ENCODE measurements around the gene ZNF212.
"Not testable (repeated sequence)": the region's sequence is repeated elsewhere in the genome, so short reads cannot be mapped to it uniquely, and the experiment has no call there.

ZNF212 gene

DNA sequence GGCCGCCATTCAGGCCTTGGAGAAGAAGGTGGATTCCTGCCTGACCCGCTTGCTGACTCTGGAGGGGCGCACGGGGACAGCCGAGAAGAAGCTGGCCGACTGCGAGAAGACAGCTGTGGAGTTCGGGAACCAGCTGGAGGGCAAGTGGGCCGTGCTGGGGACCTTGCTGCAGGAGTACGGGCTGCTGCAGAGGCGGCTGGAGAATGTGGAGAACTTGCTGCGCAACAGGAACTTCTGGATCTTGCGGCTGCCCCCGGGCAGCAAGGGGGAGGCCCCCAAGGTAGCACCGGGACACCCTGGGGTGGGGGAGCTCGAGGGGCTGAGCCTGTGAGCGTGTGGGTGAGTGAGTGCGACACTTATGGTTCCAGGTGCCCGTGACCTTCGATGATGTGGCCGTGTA, 27.0 kb downstream of the ZNF212 start:
- Histone ChIP-seq H3K36me3 (ENCODE audit: insufficient read depth, insufficient read length, low read length) (peaks cover 57% of the 10 kb centered on the region), H3K4me1 (ENCODE audit: insufficient read depth, insufficient read length) (no peaks in the 10 kb centered on the region), H3K9me3 (ENCODE audit: insufficient read depth, low read length) (no peaks in the 10 kb centered on the region), H3K9ac (ENCODE audit: insufficient read length, low read depth) (no peak overlapping the region), H3K4me3 (ENCODE audit: insufficient read length, low read depth) (no peak overlapping the region), H3K27me3 (ENCODE audit: insufficient read depth, insufficient read length) (no peaks in the 10 kb centered on the region)
- TF ChIP-seq YY1 (IDR thresholded peaks at IDR 0.05; ENCODE audit: insufficient read depth, insufficient read length) (no peak), SUZ12 (IDR thresholded peaks at IDR 0.05; ENCODE audit: extremely low read depth, insufficient read depth, insufficient read length) (no peak), ZNF274 (IDR thresholded peaks at IDR 0.05; ENCODE audit: low read depth, low read length) (no peak)
- DNase-seq (ENCODE audit: low read depth, low spot score): no peak

DNA sequence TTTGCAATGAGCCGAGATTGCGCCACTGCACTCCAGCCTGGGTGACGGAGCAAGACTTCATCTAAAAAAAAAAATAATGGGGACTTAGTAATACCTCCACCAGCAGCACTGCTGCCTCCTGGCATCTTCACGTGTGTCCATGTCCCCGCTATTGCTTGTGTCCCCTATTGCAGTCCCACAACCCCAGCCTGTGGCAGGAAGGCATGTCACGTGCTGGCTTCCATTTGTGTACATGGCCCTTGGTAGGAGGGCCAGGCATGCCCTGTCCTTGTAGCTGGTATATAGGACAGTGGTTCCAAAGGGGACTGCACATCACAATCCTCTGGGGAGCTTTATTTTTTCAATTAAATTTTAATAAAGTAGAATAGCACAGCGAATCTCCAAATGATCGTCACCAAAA, 28.3 kb downstream of the ZNF212 start:
- Histone ChIP-seq H3K36me3 (ENCODE audit: insufficient read depth, insufficient read length, low read length) (peaks cover 57% of the 10 kb centered on the region), H3K9ac (ENCODE audit: insufficient read length, low read depth) (no peak overlapping the region), H3K4me3 (ENCODE audit: insufficient read length, low read depth) (no peak overlapping the region), H3K27me3 (ENCODE audit: insufficient read depth, insufficient read length) (no peaks in the 10 kb centered on the region), H3K9me3 (ENCODE audit: insufficient read depth, low read length) (no peaks in the 10 kb centered on the region), H3K4me1 (ENCODE audit: insufficient read depth, insufficient read length) (no peaks in the 10 kb centered on the region)
- TF ChIP-seq YY1 (IDR thresholded peaks at IDR 0.05; ENCODE audit: insufficient read depth, insufficient read length) (no peak), SUZ12 (IDR thresholded peaks at IDR 0.05; ENCODE audit: extremely low read depth, insufficient read depth, insufficient read length) (no peak), ZNF274 (IDR thresholded peaks at IDR 0.05; ENCODE audit: low read depth, low read length) (no peak)
- DNase-seq (ENCODE audit: low read depth, low spot score): no peak

DNA sequence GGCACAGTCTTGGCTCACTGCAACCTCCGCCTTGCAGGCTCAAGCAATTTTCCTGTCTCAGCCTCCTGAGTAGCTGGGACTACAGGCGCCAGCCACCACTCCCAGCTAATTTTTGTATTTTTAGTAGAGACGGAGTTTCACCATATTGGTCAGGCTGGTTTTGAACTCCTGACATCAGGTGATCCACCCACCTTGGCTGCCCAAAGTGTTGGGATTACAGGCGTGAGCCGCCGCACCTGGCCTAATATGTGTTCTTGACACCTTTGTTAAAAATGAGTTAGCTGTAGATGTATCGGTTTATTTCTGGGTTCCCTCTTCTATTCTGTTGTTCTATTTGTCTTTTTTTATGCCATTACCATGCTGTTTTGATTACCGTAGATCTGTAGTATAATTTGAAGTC, 35.0 kb downstream of the ZNF212 start:
- H3K9ac ChIP-seq (ENCODE audit: insufficient read length, low read depth); H3K4me3 ChIP-seq (ENCODE audit: insufficient read length, low read depth); H3K27me3 ChIP-seq (ENCODE audit: insufficient read depth, insufficient read length); H3K4me1 ChIP-seq (ENCODE audit: insufficient read depth, insufficient read length); H3K9me3 ChIP-seq (ENCODE audit: insufficient read depth, low read length); DNase-seq (ENCODE audit: low read depth, low spot score): not testable (repeated sequence)
- H3K36me3 ChIP-seq (ENCODE audit: insufficient read depth, insufficient read length, low read length): peaks cover 41% of the 10 kb centered on the region

DNA sequence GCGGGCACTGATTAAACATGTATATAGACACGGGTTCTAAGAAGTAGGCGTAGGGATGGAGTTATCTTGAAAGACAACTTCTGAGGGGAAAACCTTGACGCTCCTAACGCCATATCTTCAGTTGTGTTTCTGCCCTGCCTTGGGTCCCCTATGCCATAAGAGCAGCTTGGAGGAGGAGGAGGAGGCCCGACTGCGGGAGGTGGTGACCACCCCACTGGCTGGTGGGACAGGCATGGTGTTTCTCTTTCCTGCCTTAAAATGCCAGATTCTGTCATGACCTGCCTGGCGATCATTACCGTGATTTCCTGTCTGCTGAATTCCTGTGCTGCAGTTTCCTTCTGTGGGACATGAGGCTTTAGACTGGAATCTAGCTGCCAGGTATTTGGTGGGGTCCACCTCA, 38.4 kb downstream of the ZNF212 start:
- Histone ChIP-seq H3K9me3 (ENCODE audit: insufficient read depth, low read length) (no peaks in the 10 kb centered on the region), H3K9ac (ENCODE audit: insufficient read length, low read depth) (no peak overlapping the region), H3K36me3 (ENCODE audit: insufficient read depth, insufficient read length, low read length) (peaks cover 50% of the 10 kb centered on the region), H3K4me3 (ENCODE audit: insufficient read length, low read depth) (no peak overlapping the region), H3K27me3 (ENCODE audit: insufficient read depth, insufficient read length) (no peaks in the 10 kb centered on the region), H3K4me1 (ENCODE audit: insufficient read depth, insufficient read length) (no peaks in the 10 kb centered on the region)
- TF ChIP-seq ZNF274 (IDR thresholded peaks at IDR 0.05; ENCODE audit: low read depth, low read length) (no peak), SUZ12 (IDR thresholded peaks at IDR 0.05; ENCODE audit: extremely low read depth, insufficient read depth, insufficient read length) (no peak), YY1 (IDR thresholded peaks at IDR 0.05; ENCODE audit: insufficient read depth, insufficient read length) (no peak)
- no peak for DNase-seq (ENCODE audit: low read depth, low spot score)

DNA sequence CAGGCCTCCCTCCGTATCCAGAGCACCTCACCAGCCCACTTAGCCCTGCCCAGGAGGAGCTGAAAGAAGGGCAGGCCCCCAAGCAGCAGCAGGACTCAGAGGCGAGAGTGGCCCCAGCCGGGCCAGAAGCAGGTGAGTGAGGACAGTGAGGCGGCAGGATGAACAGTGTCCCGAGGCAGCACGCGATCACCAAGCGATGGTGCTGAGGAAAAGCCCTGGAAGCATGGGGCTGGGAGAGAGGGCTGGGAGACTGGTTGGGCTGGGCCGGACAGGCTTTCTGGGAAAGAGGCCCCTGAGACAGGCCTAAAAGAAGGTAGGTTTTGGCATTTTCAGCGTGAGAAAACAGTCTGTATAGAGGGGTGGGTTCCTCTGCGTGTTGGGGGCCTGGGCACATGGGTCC, 38.9 kb downstream of the ZNF212 start:
- Histone ChIP-seq H3K4me1 (ENCODE audit: insufficient read depth, insufficient read length) (no peaks in the 10 kb centered on the region), H3K27me3 (ENCODE audit: insufficient read depth, insufficient read length) (no peaks in the 10 kb centered on the region), H3K36me3 (ENCODE audit: insufficient read depth, insufficient read length, low read length) (peaks cover 49% of the 10 kb centered on the region), H3K9me3 (ENCODE audit: insufficient read depth, low read length) (no peaks in the 10 kb centered on the region), H3K4me3 (ENCODE audit: insufficient read length, low read depth) (no peak overlapping the region), H3K9ac (ENCODE audit: insufficient read length, low read depth) (no peak overlapping the region)
- DNase-seq (ENCODE audit: low read depth, low spot score): no peak
- TF ChIP-seq ZNF274 (IDR thresholded peaks at IDR 0.05; ENCODE audit: low read depth, low read length): no peak
- TF ChIP-seq YY1 (IDR thresholded peaks at IDR 0.05; ENCODE audit: insufficient read depth, insufficient read length): no peak
- no peak for TF ChIP-seq SUZ12 (IDR thresholded peaks at IDR 0.05; ENCODE audit: extremely low read depth, insufficient read depth, insufficient read length)

DNA sequence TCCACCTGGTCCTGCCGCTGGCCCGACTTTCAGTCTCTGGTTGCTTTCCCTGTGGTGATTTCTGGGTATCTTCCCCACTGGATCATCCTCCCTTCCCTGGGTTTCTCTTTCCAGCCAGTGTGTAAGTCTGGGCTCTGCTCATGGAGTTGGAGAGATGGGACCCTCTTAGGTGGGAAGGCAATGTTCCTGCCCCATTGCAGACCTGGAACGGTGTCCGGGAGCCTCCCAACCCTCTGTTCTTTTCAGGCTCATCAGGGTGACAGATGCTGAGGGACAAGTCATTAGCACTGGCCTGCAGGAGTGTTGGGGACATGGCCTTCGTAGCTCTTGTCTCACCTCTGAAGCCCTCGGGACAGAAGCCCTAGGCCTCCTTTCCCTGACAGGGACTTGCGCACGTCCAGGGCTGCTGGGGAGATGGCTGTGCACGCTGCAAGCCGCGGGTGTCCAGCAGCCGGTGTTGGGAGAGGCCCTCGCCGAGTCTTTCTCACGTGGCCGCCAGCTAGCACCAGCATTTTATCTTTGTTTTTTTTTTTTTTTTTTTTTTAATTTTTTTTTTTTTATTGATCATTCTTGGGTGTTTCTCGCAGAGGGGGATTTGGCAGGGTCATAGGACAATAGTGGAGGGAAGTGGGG, 39.8 kb downstream of the ZNF212 start:
- H3K9ac ChIP-seq (ENCODE audit: insufficient read length, low read depth): no peak overlapping the region
- no peak for DNase-seq (ENCODE audit: low read depth, low spot score)
- H3K4me3 ChIP-seq (ENCODE audit: insufficient read length, low read depth): no peak overlapping the region
- TF ChIP-seq YY1 (IDR thresholded peaks at IDR 0.05; ENCODE audit: insufficient read depth, insufficient read length) (no peak), SUZ12 (IDR thresholded peaks at IDR 0.05; ENCODE audit: extremely low read depth, insufficient read depth, insufficient read length) (no peak), ZNF274 (IDR thresholded peaks at IDR 0.05; ENCODE audit: low read depth, low read length) (no peak)
- H3K9me3 ChIP-seq (ENCODE audit: insufficient read depth, low read length): no peaks in the 10 kb centered on the region
- H3K27me3 ChIP-seq (ENCODE audit: insufficient read depth, insufficient read length): no peaks in the 10 kb centered on the region
- H3K36me3 ChIP-seq (ENCODE audit: insufficient read depth, insufficient read length, low read length): peaks cover 51% of the 10 kb centered on the region
- no peaks in the 10 kb centered on the region for H3K4me1 ChIP-seq (ENCODE audit: insufficient read depth, insufficient read length)

DNA sequence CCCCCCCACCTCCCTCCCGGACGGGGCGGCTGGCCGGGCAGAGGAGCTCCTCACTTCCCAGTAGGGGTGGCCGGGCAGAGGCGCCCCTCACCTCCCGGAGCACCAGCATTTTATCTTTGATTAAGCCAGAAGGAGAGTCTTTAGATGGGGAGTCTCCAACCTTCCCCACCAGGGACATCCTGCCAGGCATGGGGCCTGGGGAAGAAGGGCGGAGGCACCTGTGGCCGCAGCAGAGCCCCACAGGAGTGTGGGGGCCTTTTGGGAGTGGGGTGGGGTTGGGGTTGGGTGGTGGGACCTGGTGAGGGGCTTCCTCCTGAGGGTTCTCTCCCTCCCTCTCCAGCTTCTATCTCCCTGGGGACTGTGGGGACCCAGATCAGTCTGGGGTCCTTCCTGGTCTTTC, 40.7 kb downstream of the ZNF212 start:
- no peak for DNase-seq (ENCODE audit: low read depth, low spot score)
- H3K4me3 ChIP-seq (ENCODE audit: insufficient read length, low read depth): no peak overlapping the region
- H3K36me3 ChIP-seq (ENCODE audit: insufficient read depth, insufficient read length, low read length): peaks cover 51% of the 10 kb centered on the region
- no peaks in the 10 kb centered on the region for H3K4me1 ChIP-seq (ENCODE audit: insufficient read depth, insufficient read length)
- no peaks in the 10 kb centered on the region for H3K27me3 ChIP-seq (ENCODE audit: insufficient read depth, insufficient read length)
- TF ChIP-seq SUZ12 (IDR thresholded peaks at IDR 0.05; ENCODE audit: extremely low read depth, insufficient read depth, insufficient read length) (no peak), YY1 (IDR thresholded peaks at IDR 0.05; ENCODE audit: insufficient read depth, insufficient read length) (no peak), ZNF274 (IDR thresholded peaks at IDR 0.05; ENCODE audit: low read depth, low read length) (no peak)
- H3K9ac ChIP-seq (ENCODE audit: insufficient read length, low read depth): no peak overlapping the region
- H3K9me3 ChIP-seq (ENCODE audit: insufficient read depth, low read length): no peaks in the 10 kb centered on the region

All from NT2/D1 (cell line).